ENCODE results near the gene KRTAP5-5.
"Not testable (repeated sequence)": the region's sequence is repeated elsewhere in the genome, so short reads cannot be mapped to it uniquely, and the experiment has no call there.

The KRTAP5-5 gene, protein sequence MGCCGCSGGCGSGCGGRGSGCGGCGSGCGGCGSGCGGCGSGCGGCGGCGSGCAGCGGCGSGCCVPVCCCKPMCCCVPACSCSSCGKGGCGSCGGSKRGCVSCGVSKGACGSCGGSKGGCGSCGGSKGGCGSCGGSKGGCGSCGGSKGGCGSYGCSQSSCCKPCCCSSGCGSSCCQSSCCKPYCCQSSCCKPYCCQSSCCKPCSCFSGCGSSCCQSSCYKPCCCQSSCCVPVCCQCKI

DNA sequence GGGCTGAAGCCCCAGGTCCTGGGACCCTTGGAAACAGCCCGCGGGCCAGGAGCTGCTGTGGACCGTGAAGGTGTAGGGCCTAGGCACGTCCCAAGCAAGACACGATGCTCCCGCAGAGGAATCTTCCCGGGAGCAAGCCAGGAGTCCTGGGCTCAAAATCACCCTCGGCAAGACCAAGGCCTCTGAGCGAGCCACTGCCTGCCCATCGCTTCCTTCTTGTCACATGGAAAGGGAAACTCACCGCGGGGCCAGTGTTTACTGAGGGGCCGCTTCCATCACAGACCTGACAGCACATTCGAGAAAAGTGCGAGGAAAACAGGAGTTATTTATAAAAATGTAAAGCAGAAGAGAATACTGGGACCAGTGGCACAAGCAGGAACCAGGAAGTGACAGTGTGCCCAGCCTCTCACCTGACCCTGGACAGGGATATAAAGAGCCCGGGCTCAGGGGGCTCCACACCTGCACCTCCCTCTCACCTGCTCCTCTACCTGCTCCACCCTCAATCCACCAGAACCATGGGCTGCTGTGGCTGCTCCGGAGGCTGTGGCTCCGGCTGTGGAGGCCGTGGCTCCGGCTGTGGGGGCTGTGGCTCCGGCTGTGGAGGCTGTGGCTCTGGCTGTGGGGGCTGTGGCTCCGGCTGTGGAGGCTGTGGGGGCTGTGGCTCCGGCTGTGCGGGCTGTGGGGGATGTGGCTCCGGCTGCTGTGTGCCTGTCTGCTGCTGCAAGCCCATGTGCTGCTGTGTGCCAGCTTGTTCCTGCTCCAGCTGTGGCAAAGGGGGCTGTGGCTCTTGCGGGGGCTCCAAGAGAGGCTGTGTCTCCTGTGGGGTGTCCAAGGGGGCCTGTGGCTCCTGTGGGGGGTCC, at the start of gene KRTAP5-5:
Gene KRTAP5-5, plus strand, starts transcription at position 450 of the 860 bp plus-strand sequence. Its CDS starts 66 bp downstream, at position 516.
- H3K79me2 ChIP-seq (ENCODE audit: control insufficient read depth, insufficient read depth, low read length, unreplicated experiment), result no peaks in the 10 kb centered on the region

DNA sequence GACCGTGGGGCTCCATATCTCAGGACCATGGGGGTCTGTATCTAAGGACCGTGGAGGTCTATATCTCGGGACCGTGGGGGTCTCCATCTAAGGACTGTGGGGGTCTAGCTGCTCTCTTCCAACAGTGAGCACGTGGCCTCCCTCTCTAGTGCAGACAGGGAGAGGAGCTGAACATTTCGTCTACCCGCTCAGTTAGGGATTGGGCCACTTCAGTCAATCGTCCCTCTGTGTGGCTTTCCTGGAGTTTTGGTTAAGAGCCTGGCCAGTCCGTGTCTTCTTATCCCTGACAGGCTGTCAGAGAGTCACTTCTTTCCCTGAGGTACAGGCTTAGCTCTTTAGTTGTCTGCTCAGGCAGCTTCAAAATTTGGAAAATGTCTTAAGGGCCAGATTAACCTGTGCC, 47.6 kb upstream of the KRTAP5-5 start:
- no peaks in the 10 kb centered on the region for H3K79me2 ChIP-seq (ENCODE audit: control insufficient read depth, insufficient read depth, low read length, unreplicated experiment)
- no peak overlapping the region for H2AFZ ChIP-seq (ENCODE audit: low read length, unreplicated experiment)
- no peak overlapping the region for H3K4me3 ChIP-seq (ENCODE audit: low read depth, low read length)
- no peak overlapping the region for H3K27ac ChIP-seq (ENCODE audit: low read depth, low read length)
- no peaks in the 10 kb centered on the region for H3K4me1 ChIP-seq (ENCODE audit: control insufficient read depth, insufficient read depth, low read length, unreplicated experiment)
- H3K27me3 ChIP-seq (ENCODE audit: insufficient read depth, low read length), result peaks cover 29% of the 10 kb centered on the region; the same call in 1 of the 2 replicates
- H3K36me3 ChIP-seq (ENCODE audit: insufficient read depth, low read length), result no peaks in the 10 kb centered on the region

More for the DNA sequence above, at the start of gene KRTAP5-5:
- H3K4me1 ChIP-seq (ENCODE audit: control insufficient read depth, insufficient read depth, low read length, unreplicated experiment), result no peaks in the 10 kb centered on the region
- no peaks in the 10 kb centered on the region for H3K36me3 ChIP-seq (ENCODE audit: insufficient read depth, low read length)
- peaks cover 83% of the 10 kb centered on the region for H3K27me3 ChIP-seq (ENCODE audit: insufficient read depth, low read length)
- no peak within 1 kb of the TSS for H3K4me3 ChIP-seq (ENCODE audit: low read depth, low read length)
- no peak within 1 kb of the TSS for H2AFZ ChIP-seq (ENCODE audit: low read length, unreplicated experiment)
- H3K27ac ChIP-seq (ENCODE audit: low read depth, low read length), result no peak within 1 kb of the TSS

DNA sequence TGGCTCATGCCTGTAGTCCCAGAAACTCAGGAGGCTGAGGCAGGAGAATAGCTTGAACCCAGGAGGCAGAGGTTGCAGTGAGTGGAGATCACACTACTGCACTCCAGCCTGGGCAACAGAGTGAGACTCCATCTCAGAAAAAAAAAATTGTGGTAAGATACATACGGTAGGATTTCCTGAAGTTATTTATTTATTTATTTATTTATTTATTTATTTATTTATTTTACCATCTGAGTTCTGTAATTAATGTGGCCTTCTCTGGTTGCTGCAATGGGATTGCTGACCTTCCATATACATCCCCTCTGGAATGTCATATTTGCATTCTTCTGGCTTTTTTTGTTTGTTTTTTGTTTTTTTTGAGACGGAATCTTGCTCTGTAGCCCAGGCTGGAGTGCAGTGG, 46.7 kb upstream of the KRTAP5-5 start:
- not testable (repeated sequence) for H3K36me3 ChIP-seq (ENCODE audit: insufficient read depth, low read length); H3K4me3 ChIP-seq (ENCODE audit: low read depth, low read length); H3K79me2 ChIP-seq (ENCODE audit: control insufficient read depth, insufficient read depth, low read length, unreplicated experiment); H3K4me1 ChIP-seq (ENCODE audit: control insufficient read depth, insufficient read depth, low read length, unreplicated experiment); H2AFZ ChIP-seq (ENCODE audit: low read length, unreplicated experiment); H3K27ac ChIP-seq (ENCODE audit: low read depth, low read length)
- peaks cover 29% of the 10 kb centered on the region; the same call in 1 of the 2 replicates for H3K27me3 ChIP-seq (ENCODE audit: insufficient read depth, low read length)

DNA sequence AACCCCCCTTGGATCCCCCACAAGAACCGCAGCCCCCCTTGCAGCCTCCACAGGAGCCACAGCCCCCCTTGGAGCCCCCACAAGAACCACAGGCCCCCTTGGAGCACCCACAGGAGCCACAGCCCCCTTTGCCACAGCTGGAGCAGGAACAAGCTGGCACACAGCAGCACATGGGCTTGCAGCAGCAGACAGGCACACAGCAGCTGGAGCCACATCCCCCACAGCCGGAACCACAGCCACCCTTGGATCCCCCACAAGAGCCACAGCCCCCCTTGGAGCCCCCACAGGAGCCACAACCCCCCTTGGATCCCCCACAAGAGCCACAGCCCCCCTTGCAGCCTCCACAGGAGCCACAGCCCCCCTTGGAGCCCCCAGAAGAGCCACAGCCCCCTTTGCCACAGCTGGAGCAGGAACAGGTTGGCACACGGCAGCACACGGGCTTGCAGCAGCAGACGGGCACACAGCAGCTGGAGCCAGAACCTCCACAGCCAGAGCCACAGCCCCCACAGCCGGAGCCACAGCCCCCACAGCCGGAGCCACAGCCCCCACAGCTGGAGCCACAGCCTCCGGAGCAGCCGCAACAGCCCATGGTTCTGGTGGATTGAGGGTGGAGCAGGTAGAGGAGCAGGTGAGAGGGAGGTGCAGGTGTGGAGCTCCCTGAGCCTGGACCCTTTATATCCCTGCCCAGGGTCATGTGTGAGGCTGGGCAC, 44.8 kb upstream of the KRTAP5-5 start, which contains the start of gene KRTAP5-1:
Gene KRTAP5-1, minus strand, starts transcription at position 623 of the 710 bp plus-strand sequence. Its CDS starts 34 bp downstream, at position 589.
- H3K4me1 ChIP-seq (ENCODE audit: control insufficient read depth, insufficient read depth, low read length, unreplicated experiment); H3K4me3 ChIP-seq (ENCODE audit: low read depth, low read length); H3K79me2 ChIP-seq (ENCODE audit: control insufficient read depth, insufficient read depth, low read length, unreplicated experiment); H3K27ac ChIP-seq (ENCODE audit: low read depth, low read length); H3K36me3 ChIP-seq (ENCODE audit: insufficient read depth, low read length); H2AFZ ChIP-seq (ENCODE audit: low read length, unreplicated experiment): not testable (repeated sequence)
- peaks cover 35% of the 10 kb centered on the region for H3K27me3 ChIP-seq (ENCODE audit: insufficient read depth, low read length)

DNA sequence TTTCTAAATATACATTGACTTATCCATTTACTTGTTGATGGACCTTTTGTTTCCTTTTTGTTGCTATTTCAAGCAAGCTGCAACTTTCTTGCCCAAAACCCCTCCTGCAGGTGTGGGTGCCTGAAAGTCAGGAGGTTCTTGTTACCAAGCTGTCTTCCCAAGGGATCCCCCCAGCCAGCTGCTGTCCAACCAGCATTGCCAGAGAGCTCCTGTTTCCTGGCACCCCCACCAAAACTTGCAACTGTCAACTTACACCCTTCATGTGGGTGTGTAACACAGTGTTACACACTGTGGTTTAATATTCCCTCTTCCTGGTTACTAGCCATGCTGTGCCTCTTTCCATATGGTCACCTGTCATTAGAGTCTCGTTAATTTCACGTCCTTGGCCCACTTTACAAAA, 42.9 kb upstream of the KRTAP5-5 start:
- Histone ChIP-seq H3K27me3 (ENCODE audit: insufficient read depth, low read length) (peaks cover 48% of the 10 kb centered on the region), H3K4me1 (ENCODE audit: control insufficient read depth, insufficient read depth, low read length, unreplicated experiment) (no peaks in the 10 kb centered on the region), H3K27ac (ENCODE audit: low read depth, low read length) (no peak overlapping the region), H3K4me3 (ENCODE audit: low read depth, low read length) (no peak overlapping the region), H3K36me3 (ENCODE audit: insufficient read depth, low read length) (no peaks in the 10 kb centered on the region), H3K79me2 (ENCODE audit: control insufficient read depth, insufficient read depth, low read length, unreplicated experiment) (no peaks in the 10 kb centered on the region), H2AFZ (ENCODE audit: low read length, unreplicated experiment) (no peak overlapping the region)

DNA sequence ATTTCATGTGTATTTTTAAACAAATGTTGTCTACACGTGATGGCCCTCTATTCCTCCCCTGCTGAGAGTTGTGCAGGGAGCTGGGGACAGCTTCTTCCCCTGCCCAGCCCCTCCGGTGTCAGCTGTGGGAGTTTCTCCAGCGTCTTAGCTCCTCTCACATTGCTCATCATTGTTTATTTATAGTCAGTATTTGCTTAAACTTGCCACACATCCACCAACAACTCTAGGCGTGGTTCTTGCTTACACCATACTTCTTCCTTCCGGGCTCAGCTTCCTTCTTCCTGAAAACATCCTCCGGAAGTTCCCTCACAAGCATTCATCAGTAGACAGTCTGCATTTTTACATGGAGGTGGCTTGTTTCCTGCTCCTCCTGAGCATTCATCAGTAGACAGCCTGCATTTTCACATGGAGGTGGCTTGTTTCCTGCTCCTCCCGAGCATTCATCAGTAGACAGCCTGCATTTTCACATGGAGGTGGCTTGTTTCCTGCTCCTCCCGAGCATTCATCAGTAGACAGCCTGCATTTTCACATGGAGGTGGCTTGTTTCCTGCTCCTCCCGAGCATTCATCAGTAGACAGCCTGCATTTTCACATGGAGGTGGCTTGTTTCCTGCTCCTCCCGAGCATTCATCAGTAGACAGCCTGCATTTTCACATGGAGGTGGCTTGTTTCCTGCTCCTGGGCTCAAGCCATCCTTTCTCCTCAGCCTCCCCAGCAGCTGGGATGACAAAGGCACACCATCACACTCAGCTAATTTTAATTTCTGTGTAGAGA, 40.2 kb upstream of the KRTAP5-5 start:
- H3K27me3 ChIP-seq (ENCODE audit: insufficient read depth, low read length), result peaks cover 61% of the 10 kb centered on the region
- H3K79me2 ChIP-seq (ENCODE audit: control insufficient read depth, insufficient read depth, low read length, unreplicated experiment); H3K4me3 ChIP-seq (ENCODE audit: low read depth, low read length); H3K4me1 ChIP-seq (ENCODE audit: control insufficient read depth, insufficient read depth, low read length, unreplicated experiment); H2AFZ ChIP-seq (ENCODE audit: low read length, unreplicated experiment); H3K36me3 ChIP-seq (ENCODE audit: insufficient read depth, low read length); H3K27ac ChIP-seq (ENCODE audit: low read depth, low read length): not testable (repeated sequence)

DNA sequence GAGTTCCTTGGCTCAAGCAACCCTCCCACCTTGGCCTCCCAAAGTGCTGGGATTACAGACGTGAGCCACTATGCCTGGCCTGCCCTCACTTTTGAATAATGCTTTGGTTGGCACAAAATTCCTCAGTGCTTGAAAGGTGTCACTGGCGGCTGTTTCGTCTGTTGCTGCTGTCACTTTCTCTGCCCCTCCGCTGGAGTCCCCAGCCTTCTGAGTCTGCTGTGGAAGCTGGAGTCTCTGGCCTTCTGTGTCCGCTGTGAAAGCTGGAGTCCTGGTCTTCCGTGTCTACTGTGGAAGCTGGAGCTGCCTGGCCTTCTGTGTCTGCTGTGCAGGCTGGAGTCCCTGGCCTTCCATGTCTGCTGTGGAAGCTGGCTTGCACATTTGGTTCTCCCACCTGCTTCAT, 39.6 kb upstream of the KRTAP5-5 start:
- Histone ChIP-seq H3K79me2 (ENCODE audit: control insufficient read depth, insufficient read depth, low read length, unreplicated experiment) (no peaks in the 10 kb centered on the region), H3K36me3 (ENCODE audit: insufficient read depth, low read length) (no peaks in the 10 kb centered on the region), H3K4me3 (ENCODE audit: low read depth, low read length) (no peak overlapping the region), H3K27ac (ENCODE audit: low read depth, low read length) (no peak overlapping the region), H2AFZ (ENCODE audit: low read length, unreplicated experiment) (no peak overlapping the region), H3K27me3 (ENCODE audit: insufficient read depth, low read length) (peaks cover 66% of the 10 kb centered on the region), H3K4me1 (ENCODE audit: control insufficient read depth, insufficient read depth, low read length, unreplicated experiment) (no peaks in the 10 kb centered on the region)

DNA sequence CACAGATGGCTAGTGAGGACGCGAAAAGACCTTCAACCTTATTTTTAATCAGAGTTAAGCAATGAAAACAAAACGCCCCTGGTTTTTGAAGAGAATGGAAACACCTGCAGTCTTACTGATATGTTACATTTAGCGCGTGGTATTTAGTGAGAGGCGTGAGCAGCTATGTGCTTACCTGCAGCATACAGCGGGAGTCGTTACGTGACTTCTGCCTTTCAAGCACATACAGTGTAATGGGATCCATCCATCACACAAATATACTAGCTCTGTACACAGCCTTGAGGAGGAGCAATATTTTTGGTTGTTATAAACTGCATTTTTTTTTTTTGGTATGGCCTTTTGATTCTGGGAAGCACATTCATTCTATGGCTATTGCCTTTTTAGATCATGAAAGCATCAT, 36.9 kb upstream of the KRTAP5-5 start:
- Histone ChIP-seq H2AFZ (ENCODE audit: low read length, unreplicated experiment) (no peak overlapping the region), H3K4me1 (ENCODE audit: control insufficient read depth, insufficient read depth, low read length, unreplicated experiment) (no peaks in the 10 kb centered on the region), H3K27me3 (ENCODE audit: insufficient read depth, low read length) (peaks cover 83% of the 10 kb centered on the region), H3K36me3 (ENCODE audit: insufficient read depth, low read length) (no peaks in the 10 kb centered on the region), H3K27ac (ENCODE audit: low read depth, low read length) (no peak overlapping the region), H3K4me3 (ENCODE audit: low read depth, low read length) (no peak overlapping the region), H3K79me2 (ENCODE audit: control insufficient read depth, insufficient read depth, low read length, unreplicated experiment) (no peaks in the 10 kb centered on the region)

DNA sequence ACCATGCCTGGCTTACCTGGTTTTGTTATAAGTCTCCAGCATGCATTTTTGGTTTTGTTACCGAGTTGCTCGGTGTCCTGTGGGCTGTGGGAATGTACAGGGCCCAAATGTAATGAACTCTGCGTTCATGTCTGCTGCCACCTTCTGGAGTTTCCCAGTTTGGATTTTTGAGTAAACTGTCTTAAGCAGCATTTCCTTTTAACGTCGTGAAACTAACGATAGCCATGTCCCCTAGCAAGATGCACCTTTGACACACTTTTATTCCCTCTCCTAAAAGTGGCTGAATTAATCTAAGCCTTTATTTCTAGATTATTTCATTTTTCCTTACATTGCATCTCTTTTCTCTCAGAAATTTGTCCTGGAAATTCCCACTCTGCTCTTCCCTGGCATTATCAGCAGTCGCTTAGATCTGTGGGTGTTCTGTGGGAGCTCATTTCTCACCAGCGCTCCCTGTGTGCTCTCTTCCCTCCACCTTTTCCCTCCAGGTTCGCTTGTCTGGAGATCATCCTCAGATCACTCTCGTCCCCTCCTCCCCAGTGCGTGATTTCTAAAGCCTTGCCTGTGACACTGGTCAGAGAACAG, 33.5 kb upstream of the KRTAP5-5 start:
- not testable (repeated sequence) for H3K27ac ChIP-seq (ENCODE audit: low read depth, low read length); H3K36me3 ChIP-seq (ENCODE audit: insufficient read depth, low read length); H3K79me2 ChIP-seq (ENCODE audit: control insufficient read depth, insufficient read depth, low read length, unreplicated experiment); H2AFZ ChIP-seq (ENCODE audit: low read length, unreplicated experiment); H3K4me1 ChIP-seq (ENCODE audit: control insufficient read depth, insufficient read depth, low read length, unreplicated experiment); H3K4me3 ChIP-seq (ENCODE audit: low read depth, low read length)
- H3K27me3 ChIP-seq (ENCODE audit: insufficient read depth, low read length), result peaks cover 87% of the 10 kb centered on the region
